H9 (cell line): ENCODE measurements around the gene GRID1. TPM values are rescaled to one million over a fixed set of nuclear protein-coding genes. Genes with fewer than 3 reads are reported as not detected.
A peak's percentile ranks its signal among the peaks of the same experiment; 100 is the strongest.

Experiments used
- DNase-seq: peaks from one replicate; pipeline ENCODE4 v3.0.0-alpha.2; 2017
- H2AFZ ChIP-seq: one replicate; pipeline ENCODE4 v1.6.1; 2013; ENCODE audit warnings: mild to moderate bottlenecking, low read length, control low read depth, moderate library complexity
- H2AK5ac ChIP-seq: 2 replicates; pipeline ENCODE4 v1.6.1; 2013; ENCODE audit warnings: low read length, control low read depth, mixed read lengths; ENCODE audit not compliant: insufficient read length
- H2BK120ac ChIP-seq: one replicate; pipeline ENCODE4 v1.6.1; 2013; ENCODE audit warnings: low read depth, mild to moderate bottlenecking, low read length, control low read depth, inconsistent platforms; ENCODE audit not compliant: poor library complexity, severe bottlenecking
- H2BK12ac ChIP-seq: 2 replicates; pipeline ENCODE4 v1.6.1; 2013; ENCODE audit warnings: low read length, control low read depth, mixed read lengths, low read depth; ENCODE audit not compliant: insufficient read length
- H2BK15ac ChIP-seq: 2 replicates; pipeline ENCODE4 v1.6.1; 2013; ENCODE audit warnings: low read depth, low read length, control low read depth
- H2BK20ac ChIP-seq: one replicate; pipeline ENCODE4 v1.6.1; 2013; ENCODE audit warnings: low read depth, mild to moderate bottlenecking, low read length, control low read depth, inconsistent platforms; ENCODE audit not compliant: poor library complexity, severe bottlenecking
- H2BK5ac ChIP-seq: 2 replicates; pipeline ENCODE4 v1.6.1; 2013; ENCODE audit warnings: low read length, control low read depth, mixed read lengths; ENCODE audit not compliant: insufficient read length
- H3K14ac ChIP-seq: 2 replicates; pipeline ENCODE4 v1.6.1; 2013; ENCODE audit warnings: low read length, control low read depth; ENCODE audit not compliant: insufficient read depth
- H3K18ac ChIP-seq: 2 replicates; pipeline ENCODE4 v1.6.1; 2013; ENCODE audit warnings: low read depth, mild to moderate bottlenecking, mixed read lengths, low read length, control low read depth; ENCODE audit not compliant: insufficient read length
- H3K23ac ChIP-seq: 2 replicates; pipeline ENCODE4 v1.6.1; 2013; ENCODE audit warnings: low read length, control low read depth, mixed read lengths, low read depth; ENCODE audit not compliant: insufficient read length
- H3K23me2 ChIP-seq: 2 replicates; pipeline ENCODE4 v1.6.1; 2013; ENCODE audit warnings: low read depth, mild to moderate bottlenecking, mixed read lengths, low read length, control low read depth; ENCODE audit not compliant: insufficient read length, poor library complexity, severe bottlenecking
- H3K27ac ChIP-seq: 2 replicates; pipeline ENCODE4 v1.5.1; 2013; ENCODE audit warnings: low read length, control low read depth, mixed read lengths, low read depth; ENCODE audit not compliant: insufficient read length
- H3K27me3 ChIP-seq: 2 replicates; pipeline ENCODE4 v1.6.1; 2013; ENCODE audit warnings: low read length, control low read depth, inconsistent platforms; ENCODE audit not compliant: insufficient read depth
- H3K4ac ChIP-seq: 2 replicates; pipeline ENCODE4 v1.6.1; 2013; ENCODE audit warnings: low read depth, mild to moderate bottlenecking, control low read depth, inconsistent platforms, low read length, moderate library complexity
- H3K4me1 ChIP-seq: 2 replicates; pipeline ENCODE4 v1.6.1; 2013; ENCODE audit warnings: low read length, control low read depth, inconsistent platforms; ENCODE audit not compliant: insufficient read depth
- H3K4me2 ChIP-seq: 2 replicates; pipeline ENCODE4 v1.6.1; 2013; ENCODE audit warnings: low read length, control low read depth, mixed read lengths; ENCODE audit not compliant: insufficient read length, insufficient read depth
- H3K56ac ChIP-seq: 2 replicates; pipeline ENCODE4 v1.6.1; 2013; ENCODE audit warnings: low read depth, mild to moderate bottlenecking, mixed read lengths, low read length, control low read depth; ENCODE audit not compliant: insufficient read length
- H3K79me1 ChIP-seq: 2 replicates; pipeline ENCODE4 v1.6.1; 2013; ENCODE audit warnings: low read depth, mild to moderate bottlenecking, moderate library complexity, low read length, control low read depth, inconsistent platforms; ENCODE audit not compliant: insufficient read depth, poor library complexity, severe bottlenecking
- H3K79me2 ChIP-seq: 2 replicates; pipeline ENCODE4 v1.6.1; 2013; ENCODE audit warnings: low read length, control low read depth, inconsistent platforms; ENCODE audit not compliant: insufficient read depth
- H3K9ac ChIP-seq: 2 replicates; pipeline ENCODE4 v1.6.1; 2013; ENCODE audit warnings: low read length, control low read depth, mixed read lengths; ENCODE audit not compliant: insufficient read length; ENCODE audit errors: extremely low read depth
- H3K9me3 ChIP-seq: one replicate; pipeline ENCODE4 v1.6.1; 2013; ENCODE audit warnings: low read depth, low read length, inconsistent platforms; ENCODE audit not compliant: control insufficient read depth
- H3T11ph ChIP-seq: one replicate; pipeline ENCODE4 v1.6.1; 2013; ENCODE audit warnings: mild to moderate bottlenecking, low read length, control low read depth, inconsistent platforms
- H4K20me1 ChIP-seq: one replicate; pipeline ENCODE4 v1.6.1; 2013; ENCODE audit not compliant: control insufficient read depth, insufficient read length, insufficient read depth
- H4K5ac ChIP-seq: 2 replicates; pipeline ENCODE4 v1.6.1; 2013; ENCODE audit warnings: low read depth, mild to moderate bottlenecking, mixed read lengths, low read length, control low read depth; ENCODE audit not compliant: insufficient read length
- H4K8ac ChIP-seq: replicated peaks from 2 replicates; pipeline ENCODE4 v1.6.1; 2013; ENCODE audit warnings: low read length, control low read depth, mixed read lengths, low read depth; ENCODE audit not compliant: insufficient read length
- H4K91ac ChIP-seq: 2 replicates; pipeline ENCODE4 v1.6.1; 2013; ENCODE audit warnings: low read depth, mild to moderate bottlenecking, moderate library complexity, mixed read lengths, low read length, control low read depth; ENCODE audit not compliant: insufficient read length
- H3K27ac Mint-ChIP-seq, 3 experiments: 2 replicates in 2 of 3; 3 replicates in 1 of 3; pipeline ENCODE4 v1.8.0; 2020 to 2021; ENCODE audit warnings: mixed read lengths in 3 of 3, mild to moderate bottlenecking in 1 of 3, moderate library complexity in 1 of 3
- H3K27me3 Mint-ChIP-seq: 2 replicates; pipeline ENCODE4 v1.8.0; 2021; ENCODE audit warnings: low read depth, mild to moderate bottlenecking, moderate library complexity, mixed read lengths
- H3K36me3 Mint-ChIP-seq, 3 experiments: 2 replicates in 2 of 3; 3 replicates in 1 of 3; pipeline ENCODE4 v1.8.0; 2020 to 2021; ENCODE audit warnings: low read depth in 3 of 3, mixed read lengths in 3 of 3; ENCODE audit not compliant: insufficient read depth in 1 of 3
- H3K4me1 Mint-ChIP-seq, 2 experiments: 2 replicates each; pipeline ENCODE4 v1.8.0; 2020; ENCODE audit warnings: mixed read lengths in 2 of 2
- H3K4me3 Mint-ChIP-seq, 2 experiments: 2 replicates in 1 of 2; 3 replicates in 1 of 2; pipeline ENCODE4 v1.8.0; 2020 to 2021; ENCODE audit warnings: mild to moderate bottlenecking in 2 of 2, mixed read lengths in 2 of 2, moderate library complexity in 1 of 2
- H3K9me3 Mint-ChIP-seq, 2 experiments: 2 replicates in 1 of 2; 3 replicates in 1 of 2; pipeline ENCODE4 v1.8.0; 2020; ENCODE audit warnings: mild to moderate bottlenecking in 2 of 2, mixed read lengths in 2 of 2, moderate library complexity in 1 of 2
- CTCF ChIP-seq: fragments of 200-600 bp; sonication (generic); conservative IDR thresholded peaks from 3 replicates; pipeline ENCODE4 v1.8.0; 2021; ENCODE audit warnings: antibody characterized with exemption, mild to moderate bottlenecking
- WGBS: extraction: QIAGEN DNeasy Blood & Tissue Kit; methylation state at CpG from one replicate; pipeline ENCODE4 v1.1.7; 2013; ENCODE audit warnings: missing lambda C conversion rate, low lambda C conversion rate, mixed read lengths; ENCODE audit not compliant: insufficient read length; ENCODE audit errors: extremely low coverage; 5-methylcytosine and 5-hydroxymethylcytosine counted together
- total RNA-seq: library from RNA; stranded (reverse); gene quantifications from 2 replicates; pipeline ENCODE4 v1.2.1, GENCODE V29; 2021

The GRID1 gene
- total RNA-seq, 1 experiment from 2014 or later: 0.35 TPM

DNA sequence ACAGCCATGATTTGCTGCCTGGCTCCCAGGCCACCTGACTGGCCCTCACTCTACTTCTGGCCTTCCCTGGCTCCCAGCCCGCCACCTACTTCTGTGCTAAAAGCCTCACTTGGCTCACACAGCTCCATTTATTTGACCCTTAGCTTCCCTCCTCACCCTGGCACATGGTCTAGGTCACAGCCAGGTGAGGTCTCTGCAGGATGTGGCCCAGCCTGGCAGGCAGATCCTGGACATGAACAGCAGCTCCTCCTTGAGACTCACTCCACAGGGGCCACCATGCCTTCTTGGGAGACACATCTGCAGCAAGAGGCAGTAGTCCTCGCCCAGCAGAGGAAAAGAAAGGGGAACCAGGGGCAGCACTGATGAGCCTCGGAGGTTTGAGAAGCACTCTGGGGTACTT is 64.6 kb downstream of the GRID1 start:
- H2BK120ac ChIP-seq: no peak overlapping the region
- H3K4me3 Mint-ChIP-seq: no peak overlapping the region
- no peak overlapping the region for H3T11ph ChIP-seq
- H3K27me3 ChIP-seq: no peaks in the 10 kb centered on the region
- H3K4ac ChIP-seq: no peak overlapping the region
- H3K9me3 ChIP-seq: no peaks in the 10 kb centered on the region
- H3K23ac ChIP-seq: no peak overlapping the region
- H3K79me1 ChIP-seq: no peaks in the 10 kb centered on the region
- no peaks in the 10 kb centered on the region for H3K4me1 ChIP-seq
- no peaks in the 10 kb centered on the region for H4K20me1 ChIP-seq
- H2AK5ac ChIP-seq: no peak overlapping the region
- TF ChIP-seq CTCF: no peak
- WGBS: no CpG with 5 or more reads among the region's 3 CpGs
- H3K14ac ChIP-seq: no peak overlapping the region
- H4K5ac ChIP-seq: no peak overlapping the region
- no peak overlapping the region for H2BK12ac ChIP-seq
- H3K79me2 ChIP-seq: no peaks in the 10 kb centered on the region
- H3K23me2 ChIP-seq: no peaks in the 10 kb centered on the region
- no peak overlapping the region for H3K27ac ChIP-seq
- H3K27me3 Mint-ChIP-seq: peaks cover 4% of the 10 kb centered on the region
- DNase-seq: peak; percentile 14
- no peak overlapping the region for H2BK5ac ChIP-seq
- peaks cover 3 to 13% of the 10 kb centered on the region in 2 experiments; a peak in 3 of 4 replicates for H3K4me1 Mint-ChIP-seq
- no peak overlapping the region for H2AFZ ChIP-seq
- H4K8ac ChIP-seq: no peak overlapping the region
- H4K91ac ChIP-seq: no peak overlapping the region
- no peak overlapping the region for H3K27ac Mint-ChIP-seq
- no peak overlapping the region for H2BK20ac ChIP-seq
- H3K9me3 Mint-ChIP-seq: no peaks in the 10 kb centered on the region
- H3K9ac ChIP-seq: no peak overlapping the region
- no peak overlapping the region for H3K56ac ChIP-seq
- H3K36me3 Mint-ChIP-seq: no peaks in the 10 kb centered on the region
- H2BK15ac ChIP-seq: no peak overlapping the region
- no peak overlapping the region for H3K18ac ChIP-seq
- no peak overlapping the region for H3K4me2 ChIP-seq
